Endodermal cell (in vitro differentiated cells): Measurements from ENCODE around the gene COX8C. TPM values are rescaled to one million over a fixed set of nuclear protein-coding genes. Genes with fewer than 3 reads are reported as not detected.

Experiments
- DNase-seq: peaks from one replicate; pipeline ENCODE4 v3.0.0-alpha.2; 2017
- H3K27ac ChIP-seq: 2 replicates; pipeline ENCODE4 v1.5.1; 2013; ENCODE audit warnings: mild to moderate bottlenecking, low read depth, low read length, moderate library complexity
- H3K27me3 ChIP-seq: 2 replicates; pipeline ENCODE4 v1.6.1; 2013; ENCODE audit warnings: mild to moderate bottlenecking, low read length, moderate library complexity; ENCODE audit not compliant: insufficient read depth, control insufficient read depth, poor library complexity, severe bottlenecking
- H3K36me3 ChIP-seq: 2 replicates; pipeline ENCODE4 v1.7.0; 2013; ENCODE audit warnings: mild to moderate bottlenecking, low read length, moderate library complexity; ENCODE audit not compliant: control insufficient read depth, insufficient read depth
- H3K4me1 ChIP-seq: one replicate; pipeline ENCODE4 v1.7.0; 2013; ENCODE audit warnings: low read length; ENCODE audit not compliant: control insufficient read depth, insufficient read depth
- H3K4me3 ChIP-seq: 2 replicates; pipeline ENCODE4 v1.5.1; 2013; ENCODE audit warnings: mild to moderate bottlenecking, low read length, moderate library complexity
- H3K9ac ChIP-seq: 2 replicates; pipeline ENCODE4 v1.6.1; 2013; ENCODE audit warnings: mild to moderate bottlenecking, low read length, moderate library complexity; ENCODE audit not compliant: poor library complexity, severe bottlenecking; ENCODE audit errors: extremely low read depth
- H3K9me3 ChIP-seq: 2 replicates; pipeline ENCODE4 v1.6.1; 2013; ENCODE audit warnings: mild to moderate bottlenecking, low read length, moderate library complexity; ENCODE audit not compliant: control insufficient read depth
- H3K27ac Mint-ChIP-seq: 2 replicates; pipeline ENCODE4 v1.8.0; 2020; ENCODE audit warnings: mixed read lengths
- H3K27me3 Mint-ChIP-seq: 2 replicates; pipeline ENCODE4 v1.8.0; 2021; ENCODE audit warnings: mild to moderate bottlenecking, mixed read lengths; ENCODE audit not compliant: insufficient read depth
- H3K36me3 Mint-ChIP-seq: 2 replicates; pipeline ENCODE4 v1.8.0; 2020; ENCODE audit warnings: low read depth, mixed read lengths
- H3K4me1 Mint-ChIP-seq: 2 replicates; pipeline ENCODE4 v1.8.0; 2020; ENCODE audit warnings: mixed read lengths
- H3K4me3 Mint-ChIP-seq: 2 replicates; pipeline ENCODE4 v1.8.0; 2020; ENCODE audit warnings: mild to moderate bottlenecking, moderate library complexity, mixed read lengths
- H3K9me3 Mint-ChIP-seq: 2 replicates; pipeline ENCODE4 v1.8.0; 2020; ENCODE audit warnings: mild to moderate bottlenecking, mixed read lengths
- CTCF ChIP-seq: fragments of 200-600 bp; sonication (generic); conservative IDR thresholded peaks from 2 replicates; pipeline ENCODE4 v1.5.0; 2021; ENCODE audit warnings: antibody characterized with exemption, mild to moderate bottlenecking
- WGBS, 2 experiments: methylation state at CpG; one replicate each; pipeline versions ENCODE4 v1.1.5 to v1.1.7; 2013; ENCODE audit warnings: missing lambda C conversion rate in 2 of 2, mixed read lengths in 1 of 2; ENCODE audit not compliant: insufficient coverage in 1 of 2, insufficient read length in 1 of 2; 5-methylcytosine and 5-hydroxymethylcytosine counted together
- total RNA-seq, 2 donors: library from RNA; stranded (reverse); fragmentation: NEBNext Ultra II Directional in 1 of 2; extraction: Animal tissue kit (Norgen Biotek cat#: 25700) in 1 of 2; gene quantifications; 2 replicates in 1 of 2; 3 replicates in 1 of 2; pipeline ENCODE4 v1.2.1, GENCODE V29; 2021

Gene COX8C
- total RNA-seq, 2 donors from 2014 or later, result not detected

GRCh38 chr14:93319958-93320357, 27.0 kb upstream of the COX8C start:
- Histone ChIP-seq H3K4me1 (no peaks in the 10 kb centered on the region), H3K9me3 (peaks cover 12% of the 10 kb centered on the region), H3K4me3 (no peak overlapping the region), H3K27ac (no peak overlapping the region), H3K36me3 (peaks cover 45% of the 10 kb centered on the region), H3K27me3 (no peaks in the 10 kb centered on the region), H3K9ac (no peak overlapping the region)
- Mint-ChIP-seq H3K27me3 (no peaks in the 10 kb centered on the region), H3K4me1 (peaks cover 28% of the 10 kb centered on the region), H3K4me3 (no peak overlapping the region), H3K27ac (no peak overlapping the region), H3K36me3 (peaks cover 24% of the 10 kb centered on the region), H3K9me3 (peaks cover 6% of the 10 kb centered on the region)
- WGBS, 2 experiments, result 94 to 97% methylated on average over 1 of the region's 1 CpG
- DNase-seq, result no peak
- TF ChIP-seq CTCF, result no peak

DNA sequence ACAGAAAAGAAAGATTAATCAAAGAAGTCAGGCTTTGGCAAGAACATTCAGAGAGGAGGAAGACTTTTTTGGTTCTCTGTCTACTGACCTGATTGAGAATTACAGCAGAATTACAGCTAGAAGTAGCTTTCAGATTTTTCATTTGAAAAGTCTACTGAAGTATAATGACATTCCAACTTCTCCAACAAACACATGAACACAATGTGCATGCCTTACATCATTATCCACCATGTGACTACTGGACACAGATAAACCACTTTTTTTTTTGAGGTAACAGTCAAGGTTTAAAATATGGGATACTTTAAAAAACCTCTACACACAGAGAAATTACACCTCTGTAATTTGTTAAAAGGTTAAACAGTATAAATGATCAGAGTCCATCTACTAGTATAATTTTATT, 26.5 kb upstream of the COX8C start:
- Histone ChIP-seq H3K9me3 (peaks cover 12% of the 10 kb centered on the region), H3K4me3 (no peak overlapping the region), H3K4me1 (no peaks in the 10 kb centered on the region), H3K9ac (no peak overlapping the region), H3K36me3 (peaks cover 48% of the 10 kb centered on the region), H3K27ac (no peak overlapping the region), H3K27me3 (no peaks in the 10 kb centered on the region)
- Mint-ChIP-seq H3K9me3 (peaks cover 6% of the 10 kb centered on the region), H3K27me3 (no peaks in the 10 kb centered on the region), H3K27ac (no peak overlapping the region), H3K36me3 (peaks cover 21% of the 10 kb centered on the region), H3K4me1 (peaks cover 28% of the 10 kb centered on the region), H3K4me3 (no peak overlapping the region)
- no peak for DNase-seq
- TF ChIP-seq CTCF, result no peak

DNA sequence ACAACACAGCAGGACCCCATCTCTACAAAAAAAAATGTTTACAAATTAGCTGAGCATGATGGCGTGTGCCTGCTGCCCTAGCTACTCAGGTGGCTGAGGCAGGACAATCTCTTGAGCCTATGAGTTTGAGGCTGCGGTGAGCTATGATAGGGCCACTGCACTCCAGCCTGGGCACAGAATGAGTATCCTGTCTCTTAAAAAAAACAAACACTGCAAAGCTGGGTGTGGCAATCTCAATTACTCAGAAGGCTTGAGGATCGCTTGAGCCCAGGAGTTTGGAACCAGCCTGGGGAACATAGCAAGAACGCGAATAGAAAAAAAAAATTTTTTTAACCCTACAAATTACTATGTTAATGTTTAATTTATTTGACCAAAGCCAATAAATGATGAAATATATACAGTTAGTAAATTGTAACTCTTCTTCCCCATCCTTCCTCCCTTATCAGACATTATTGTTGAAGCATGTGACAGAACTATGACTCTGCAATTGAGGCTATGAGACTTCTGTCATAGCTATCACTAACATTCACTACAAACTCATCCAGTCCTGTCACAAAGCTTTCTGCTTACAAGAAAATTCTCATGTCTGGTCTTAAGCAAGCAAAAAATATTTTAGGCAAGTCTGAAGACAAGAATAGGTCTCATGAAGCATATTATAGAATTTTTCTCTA, 23.9 kb upstream of the COX8C start:
- peaks cover 37% of the 10 kb centered on the region for H3K36me3 ChIP-seq
- no peaks in the 10 kb centered on the region for H3K27me3 ChIP-seq
- no peak overlapping the region for H3K9ac ChIP-seq
- Mint-ChIP-seq H3K4me1 (peaks cover 26% of the 10 kb centered on the region), H3K36me3 (peaks cover 14% of the 10 kb centered on the region), H3K4me3 (no peak overlapping the region), H3K9me3 (no peaks in the 10 kb centered on the region), H3K27ac (no peak overlapping the region), H3K27me3 (no peaks in the 10 kb centered on the region)
- H3K27ac ChIP-seq, result no peak overlapping the region
- H3K4me3 ChIP-seq, result no peak overlapping the region
- no peak for TF ChIP-seq CTCF
- 94 to 99% methylated on average over 2 to 5 of the region's 5 CpGs for WGBS, 2 experiments
- no peak for DNase-seq
- no peaks in the 10 kb centered on the region for H3K9me3 ChIP-seq
- H3K4me1 ChIP-seq, result no peaks in the 10 kb centered on the region
